Neuronal stem cell (in vitro differentiated cells): Measurements from ENCODE around the gene SSC5D.

Experiments
- DNase-seq: peaks from one replicate; pipeline ENCODE4 v3.0.0-alpha.2; 2013; ENCODE audit warnings: low spot score
- H2AFZ ChIP-seq: one replicate; pipeline ENCODE4 v1.6.1; 2013; ENCODE audit warnings: mild to moderate bottlenecking, low read length, inconsistent platforms
- H2AK5ac ChIP-seq: 2 replicates; pipeline ENCODE4 v1.6.1; 2013; ENCODE audit warnings: low read depth, mild to moderate bottlenecking, inconsistent platforms, low read length, moderate library complexity, mixed read lengths
- H2BK120ac ChIP-seq: 2 replicates; pipeline ENCODE4 v1.6.1; 2013; ENCODE audit warnings: low read depth, mild to moderate bottlenecking, inconsistent platforms, low read length, moderate library complexity, mixed read lengths
- H2BK12ac ChIP-seq: one replicate; pipeline ENCODE4 v1.6.1; 2013; ENCODE audit warnings: low read length, inconsistent platforms
- H2BK15ac ChIP-seq: 2 replicates; pipeline ENCODE4 v1.6.1; 2013; ENCODE audit warnings: mild to moderate bottlenecking, low read length, inconsistent platforms, mixed read lengths
- H2BK5ac ChIP-seq: one replicate; pipeline ENCODE4 v1.6.1; 2013; ENCODE audit warnings: inconsistent platforms, mild to moderate bottlenecking, low read length, moderate library complexity
- H3K14ac ChIP-seq: one replicate; pipeline ENCODE4 v1.6.1; 2013; ENCODE audit warnings: low read length, inconsistent platforms
- H3K18ac ChIP-seq: 2 replicates; pipeline ENCODE4 v1.6.1; 2013; ENCODE audit warnings: low read length, inconsistent platforms
- H3K23ac ChIP-seq: 2 replicates; pipeline ENCODE4 v1.6.1; 2013; ENCODE audit warnings: low read depth, mild to moderate bottlenecking, mixed read lengths, low read length, inconsistent platforms; ENCODE audit not compliant: poor library complexity
- H3K27ac ChIP-seq: replicated peaks from 3 replicates; pipeline ENCODE4 v1.5.1; 2013; ENCODE audit warnings: low read length, inconsistent platforms
- H3K27me3 ChIP-seq, 3 experiments: 2 replicates each; pipeline ENCODE4 v1.6.1; 2013; ENCODE audit warnings: low read length in 3 of 3, mild to moderate bottlenecking in 2 of 3, inconsistent platforms in 1 of 3, low read depth in 1 of 3, mixed read lengths in 1 of 3, moderate library complexity in 1 of 3; ENCODE audit not compliant: control insufficient read depth in 3 of 3, insufficient read depth in 3 of 3
- H3K36me3 ChIP-seq, 2 donors: replicated peaks in 1 of 2; 2 replicates each; pipeline ENCODE4 v1.6.1; 2013; ENCODE audit warnings: low read length in 2 of 2; ENCODE audit not compliant: control insufficient read depth in 2 of 2, insufficient read depth in 2 of 2
- H3K4ac ChIP-seq: 2 replicates; pipeline ENCODE4 v1.6.1; 2013; ENCODE audit warnings: inconsistent platforms, mild to moderate bottlenecking, low read length, moderate library complexity
- H3K4me1 ChIP-seq, 2 donors: 1 replicate in 1 of 2; 2 replicates in 1 of 2; pipeline ENCODE4 v1.6.1; 2013; ENCODE audit warnings: low read length in 2 of 2, low read depth in 1 of 2; ENCODE audit not compliant: control insufficient read depth in 2 of 2, insufficient read depth in 1 of 2
- H3K4me2 ChIP-seq: one replicate; pipeline ENCODE4 v1.6.1; 2013; ENCODE audit warnings: mild to moderate bottlenecking, low read length, inconsistent platforms; ENCODE audit not compliant: insufficient read depth, poor library complexity, severe bottlenecking
- H3K4me3 ChIP-seq, 2 donors: 2 replicates each; pipeline ENCODE4 v1.5.1; 2013; ENCODE audit warnings: low read length in 2 of 2, mild to moderate bottlenecking in 2 of 2, inconsistent platforms in 1 of 2, moderate library complexity in 1 of 2
- H3K79me1 ChIP-seq: one replicate; pipeline ENCODE4 v1.6.1; 2013; ENCODE audit warnings: low read depth, mild to moderate bottlenecking, inconsistent platforms, low read length, moderate library complexity
- H3K9ac ChIP-seq: one replicate; pipeline ENCODE4 v1.6.1; 2013; ENCODE audit warnings: mild to moderate bottlenecking, low read depth, low read length, inconsistent platforms; ENCODE audit not compliant: poor library complexity
- H3K9me3 ChIP-seq, 2 donors: replicated peaks in 1 of 2; 2 replicates each; pipeline versions ENCODE3 to v1.6.1; 2013; ENCODE audit warnings: low read length in 2 of 2, mild to moderate bottlenecking in 2 of 2, inconsistent platforms in 1 of 2, low read depth in 1 of 2, mixed read lengths in 1 of 2, moderate library complexity in 1 of 2; ENCODE audit not compliant: control insufficient read depth in 2 of 2, insufficient read depth in 1 of 2
- H4K8ac ChIP-seq: one replicate; pipeline ENCODE4 v1.6.1; 2013; ENCODE audit warnings: low read depth, mild to moderate bottlenecking, inconsistent platforms, low read length, moderate library complexity
- H4K91ac ChIP-seq: one replicate; pipeline ENCODE4 v1.6.1; 2013; ENCODE audit warnings: low read length, low read depth, mild to moderate bottlenecking, inconsistent platforms; ENCODE audit not compliant: poor library complexity
- WGBS, 2 donors: extraction: QIAGEN DNeasy Blood & Tissue Kit; methylation state at CpG; one replicate each; pipeline ENCODE4 v1.1.7; 2013; ENCODE audit warnings: missing lambda C conversion rate in 2 of 2, mixed read lengths in 1 of 2; ENCODE audit not compliant: insufficient read length in 2 of 2, insufficient replicate concordance in 1 of 2; ENCODE audit errors: extremely low coverage in 2 of 2; 5-methylcytosine and 5-hydroxymethylcytosine counted together

Gene SSC5D

GRCh38 chr19:55500368-55500952 lies 12.2 kb downstream of the SSC5D start:
- DNase-seq: no peak
- Histone ChIP-seq H3K4me2 (no peak overlapping the region), H2BK120ac (no peak overlapping the region), H3K79me1 (no peaks in the 10 kb centered on the region), H2AK5ac (peak overlapping the region; percentile 5), H3K14ac (peak overlapping the region; percentile 47), H3K27ac (no peak overlapping the region), H3K23ac (no peak overlapping the region), H3K9ac (peak overlapping the region; percentile 71), H3K4me1 (peaks cover 2 to 5% of the 10 kb centered on the region in 2 donors), H3K27me3 (peaks cover 0 to 7% (median 2%) of the 10 kb centered on the region in 3 experiments), H2BK15ac (no peak overlapping the region), H2BK12ac (no peak overlapping the region), H3K4me3 (no peak overlapping the region), H2BK5ac (no peak overlapping the region), H4K8ac (no peak overlapping the region), H3K4ac (no peak overlapping the region), H2AFZ (no peak overlapping the region), H4K91ac (no peak overlapping the region), H3K36me3 (no peaks in the 10 kb centered on the region), H3K9me3 (peaks cover 6 to 8% of the 10 kb centered on the region in 2 donors), H3K18ac (peak overlapping the region; percentile 29)
- no CpG with 5 or more reads among the region's 26 CpGs for WGBS, 2 donors

DNA sequence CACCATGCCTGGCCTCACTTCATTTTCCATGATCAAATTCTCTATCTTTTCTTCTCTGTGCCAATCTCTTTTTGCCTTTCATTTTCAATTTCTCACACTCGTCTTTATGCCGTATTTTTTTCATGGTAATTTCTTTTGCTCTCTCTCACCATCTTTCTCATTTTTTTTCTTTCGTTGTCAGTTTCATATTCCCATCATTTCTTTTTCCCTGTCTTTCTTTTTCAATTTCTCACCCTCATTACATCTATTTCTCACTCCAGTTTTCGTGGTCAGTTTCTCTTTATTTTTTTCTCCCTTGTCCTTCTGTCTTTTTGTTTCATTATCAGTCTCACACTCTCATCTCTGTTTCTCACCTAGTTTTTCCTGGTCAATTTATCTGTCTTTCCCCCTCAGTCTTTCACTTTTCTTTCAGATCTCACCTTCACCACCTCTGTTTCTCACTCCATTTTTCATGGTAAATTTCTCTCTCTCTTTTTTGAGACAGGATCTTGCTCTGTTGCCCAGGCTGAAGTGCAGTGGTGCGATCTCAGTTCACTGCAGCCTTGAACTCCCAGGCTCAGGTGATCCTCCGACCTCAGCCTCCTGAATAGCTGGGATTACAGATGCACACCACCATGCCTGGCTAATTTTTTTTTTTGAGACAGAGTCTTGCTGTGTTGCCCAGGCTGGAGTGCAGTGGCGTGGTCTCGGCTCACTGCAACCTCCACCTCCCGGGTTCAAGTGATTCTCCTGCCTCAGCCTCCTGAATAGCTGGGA lies 14.1 kb downstream of the SSC5D start:
- H3K27me3 ChIP-seq: peaks cover 0 to 7% (median 2%) of the 10 kb centered on the region in 3 experiments
- no peak overlapping the region for H2AFZ ChIP-seq
- no peak overlapping the region for H3K23ac ChIP-seq
- no peak overlapping the region for H4K8ac ChIP-seq
- H3K36me3 ChIP-seq: no peaks in the 10 kb centered on the region
- H3K4me1 ChIP-seq: peaks cover 0 to 5% of the 10 kb centered on the region in 2 donors
- no peak overlapping the region for H4K91ac ChIP-seq
- H3K4ac ChIP-seq: no peak overlapping the region
- H3K4me2 ChIP-seq: no peak overlapping the region
- H2BK15ac ChIP-seq: no peak overlapping the region
- H2BK12ac ChIP-seq: no peak overlapping the region
- WGBS, 2 donors: 100% methylated on average over 3 of the region's 9 CpGs; no CpG with 5 or more reads in 1 of the 2 donors
- no peak for DNase-seq
- peaks cover 7 to 8% of the 10 kb centered on the region in 2 donors for H3K9me3 ChIP-seq
- H3K9ac ChIP-seq: no peak overlapping the region
- H3K4me3 ChIP-seq: no peak overlapping the region
- no peak overlapping the region for H3K27ac ChIP-seq
- no peak overlapping the region for H2AK5ac ChIP-seq
- no peak overlapping the region for H3K18ac ChIP-seq
- no peak overlapping the region for H2BK5ac ChIP-seq
- H2BK120ac ChIP-seq: no peak overlapping the region
- no peaks in the 10 kb centered on the region for H3K79me1 ChIP-seq
- H3K14ac ChIP-seq: no peak overlapping the region

DNA sequence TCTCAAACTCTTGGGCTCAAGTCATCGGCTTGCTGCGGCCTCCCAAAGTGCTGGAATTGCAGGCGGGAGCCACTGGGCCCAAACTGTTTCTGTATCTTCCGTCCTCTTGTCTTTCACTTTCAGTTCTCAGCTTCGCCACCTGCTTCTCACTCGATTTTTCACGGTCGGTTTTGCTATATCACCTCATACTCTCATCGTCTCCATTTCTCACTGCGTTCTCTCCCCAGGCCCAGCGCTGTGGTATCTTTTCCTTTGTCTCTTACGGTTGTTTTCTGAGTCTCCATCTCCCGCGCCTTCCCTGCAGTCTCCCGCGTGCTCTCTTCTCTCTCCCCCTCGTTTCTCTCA lies 14.9 kb downstream of the SSC5D start:
- no peak overlapping the region for H3K9ac ChIP-seq
- no peaks in the 10 kb centered on the region for H3K36me3 ChIP-seq
- no peaks in the 10 kb centered on the region for H3K79me1 ChIP-seq
- peaks cover 0 to 7% (median 2%) of the 10 kb centered on the region in 3 experiments for H3K27me3 ChIP-seq
- no peak overlapping the region for H3K4me2 ChIP-seq
- no peak overlapping the region for H3K14ac ChIP-seq
- H4K91ac ChIP-seq: no peak overlapping the region
- no peak overlapping the region for H2BK5ac ChIP-seq
- H4K8ac ChIP-seq: no peak overlapping the region
- H3K9me3 ChIP-seq: peaks cover 7 to 8% of the 10 kb centered on the region in 2 donors
- no peak overlapping the region for H3K4me3 ChIP-seq
- H3K27ac ChIP-seq: no peak overlapping the region
- H3K4me1 ChIP-seq: peaks cover 0 to 7% of the 10 kb centered on the region in 2 donors
- H2AK5ac ChIP-seq: no peak overlapping the region
- peak overlapping the region; percentile 96 for H2AFZ ChIP-seq
- H3K4ac ChIP-seq: no peak overlapping the region
- WGBS, 2 donors: no CpG with 5 or more reads among the region's 17 CpGs
- peak overlapping the region; percentile 83 for H2BK15ac ChIP-seq
- peak overlapping the region; percentile 91 for H3K18ac ChIP-seq
- H2BK120ac ChIP-seq: no peak overlapping the region
- H2BK12ac ChIP-seq: peak overlapping the region; percentile 33
- DNase-seq: no peak
- no peak overlapping the region for H3K23ac ChIP-seq

DNA sequence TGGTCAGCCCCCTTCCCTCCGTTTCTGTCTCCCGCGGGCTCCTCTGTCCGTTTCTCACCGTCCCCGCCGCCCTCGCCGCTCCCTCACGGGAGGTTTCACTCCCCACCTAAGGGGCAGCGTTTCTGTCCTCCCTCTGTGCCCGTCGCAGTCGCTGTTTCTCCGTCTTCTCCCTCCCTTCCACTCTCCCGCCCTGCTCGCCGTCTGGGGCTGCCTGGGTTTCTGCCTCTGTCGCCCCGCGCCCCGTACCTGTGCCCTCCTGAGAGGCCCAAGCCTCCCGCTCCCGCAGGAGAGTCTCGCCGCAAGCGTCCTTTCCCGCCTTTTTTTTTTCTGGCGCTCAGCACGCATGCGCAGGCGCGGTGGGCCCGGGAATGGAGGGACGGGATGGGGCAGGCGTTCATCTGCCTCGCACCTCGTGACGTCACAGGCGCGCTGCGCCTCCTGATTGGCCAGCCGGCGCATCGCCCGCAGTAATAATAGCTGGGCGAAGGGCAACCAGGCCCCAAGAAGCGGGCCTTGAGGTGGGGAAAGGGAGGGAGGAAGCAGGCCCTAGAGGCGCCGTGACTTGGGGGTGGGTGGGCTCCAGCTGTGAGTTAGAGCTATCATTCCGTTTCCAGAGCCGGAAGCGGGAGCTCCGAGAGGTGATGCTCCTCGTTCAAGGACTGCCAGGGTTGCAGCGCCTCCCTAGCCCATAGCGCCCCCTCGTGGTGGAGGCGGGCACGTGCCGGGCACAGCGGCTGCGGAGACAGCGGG lies 15.4 kb downstream of the SSC5D start:
- no peak overlapping the region for H3K27ac ChIP-seq

More for the DNA sequence above, 15.4 kb downstream of the SSC5D start:
- peak overlapping the region; percentile 60 for H3K4me2 ChIP-seq
- H3K23ac ChIP-seq: peak overlapping the region; percentile 1
- H4K8ac ChIP-seq: no peak overlapping the region
- no peak overlapping the region for H2BK120ac ChIP-seq
- peak overlapping the region; percentile 96 for H2AFZ ChIP-seq
- H3K14ac ChIP-seq: no peak overlapping the region
- peaks cover 0 to 7% of the 10 kb centered on the region in 2 donors for H3K4me1 ChIP-seq
- H3K79me1 ChIP-seq: no peaks in the 10 kb centered on the region
- H3K9ac ChIP-seq: no peak overlapping the region
- H3K4me3 ChIP-seq: peak overlapping the region; percentile 31 to 67
- H3K4ac ChIP-seq: no peak overlapping the region
- peaks cover 0 to 7% (median 2%) of the 10 kb centered on the region in 3 experiments for H3K27me3 ChIP-seq
- no CpG with 5 or more reads among the region's 64 CpGs for WGBS, 2 donors
- no peak overlapping the region for H4K91ac ChIP-seq
- H2AK5ac ChIP-seq: no peak overlapping the region
- peak overlapping the region; percentile 83 for H2BK15ac ChIP-seq
- peak; percentile 90 for DNase-seq
- no peaks in the 10 kb centered on the region for H3K36me3 ChIP-seq
- peak overlapping the region; percentile 58 for H2BK12ac ChIP-seq
- H3K9me3 ChIP-seq: peaks cover 7 to 8% of the 10 kb centered on the region in 2 donors
- no peak overlapping the region for H2BK5ac ChIP-seq
- H3K18ac ChIP-seq: peak overlapping the region; percentile 91
